HG02970 (cell line): ENCODE data around the gene PAM.
"Not testable (repeated sequence)": the region's sequence is repeated elsewhere in the genome, so short reads cannot be mapped to it uniquely, and the experiment has no call there.

Experiments
- ATAC-seq: cut with Tn5 transposase; IDR thresholded peaks from one replicate; pipeline ENCODE4 v1.9.1; 2021; ENCODE audit warnings: mild to moderate bottlenecking, moderate library complexity, moderate number of reproducible peaks; ENCODE audit not compliant: unreplicated experiment, low FRiP score

PAM gene

GRCh38 chr5:103033696-103034095 is 278.6 kb downstream of the PAM start:
- no peak for ATAC-seq

GRCh38 chr5:103034662-103035392 is 279.7 kb downstream of the PAM start:
- ATAC-seq: no peak

- ATAC-seq: no peak
These were observed 280.6 kb downstream of the PAM start for GRCh38 chr5:103035701-103036100.

GRCh38 chr5:103036601-103037000 is 281.5 kb downstream of the PAM start:
- ATAC-seq: no peak

- no peak for ATAC-seq
These were observed 282.8 kb downstream of the PAM start for GRCh38 chr5:103037673-103038455.

- no peak for ATAC-seq
These were observed 286.1 kb downstream of the PAM start for GRCh38 chr5:103041071-103041676.

- ATAC-seq: not testable (repeated sequence)
These were observed 291.6 kb downstream of the PAM start for GRCh38 chr5:103046706-103047105.

- no peak for ATAC-seq
These were observed 302.4 kb downstream of the PAM start for GRCh38 chr5:103057208-103058130.

GRCh38 chr5:103059525-103059924 is 304.4 kb downstream of the PAM start:
- no peak for ATAC-seq

- no peak for ATAC-seq
These were observed 305.4 kb downstream of the PAM start for GRCh38 chr5:103060424-103060954.

- no peak for ATAC-seq
These were observed 311.2 kb downstream of the PAM start for GRCh38 chr5:103066326-103066725.

- ATAC-seq: not testable (repeated sequence)
These were observed 318.4 kb downstream of the PAM start for GRCh38 chr5:103073500-103073899.

- ATAC-seq: no peak
These were observed 320.3 kb downstream of the PAM start for GRCh38 chr5:103075442-103075841.
